ENCODE measurements around the gene LINGO3. TPM values are rescaled to one million over a fixed set of nuclear protein-coding genes. Genes with fewer than 3 reads are reported as not detected.
A peak's percentile ranks its signal among the peaks of the same experiment; 100 is the strongest.

LINGO3 gene
- total RNA-seq, 1 donor: not detected

DNA sequence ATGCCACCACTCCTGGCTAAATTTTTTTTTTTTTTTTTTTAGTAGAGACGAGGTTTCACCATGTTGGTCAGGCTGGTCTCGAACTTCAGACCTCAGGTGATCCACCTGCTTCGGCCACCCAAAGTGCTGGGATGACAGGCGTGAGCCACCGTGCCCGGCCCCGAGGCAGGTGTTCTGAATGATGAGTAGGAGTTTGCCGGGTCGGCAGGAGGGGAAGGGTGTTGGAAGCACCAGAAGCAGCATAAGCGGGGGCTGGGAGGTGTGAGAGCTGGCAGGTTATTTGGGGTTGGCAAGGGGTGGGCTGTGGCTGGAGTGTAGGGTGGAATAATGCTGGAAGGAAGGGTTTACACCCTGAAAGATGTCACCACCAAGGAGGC is 22.3 kb upstream of the LINGO3 start:
- DNase-seq (ENCODE audit: low read depth): no peak
- TF ChIP-seq, protein P1, sequence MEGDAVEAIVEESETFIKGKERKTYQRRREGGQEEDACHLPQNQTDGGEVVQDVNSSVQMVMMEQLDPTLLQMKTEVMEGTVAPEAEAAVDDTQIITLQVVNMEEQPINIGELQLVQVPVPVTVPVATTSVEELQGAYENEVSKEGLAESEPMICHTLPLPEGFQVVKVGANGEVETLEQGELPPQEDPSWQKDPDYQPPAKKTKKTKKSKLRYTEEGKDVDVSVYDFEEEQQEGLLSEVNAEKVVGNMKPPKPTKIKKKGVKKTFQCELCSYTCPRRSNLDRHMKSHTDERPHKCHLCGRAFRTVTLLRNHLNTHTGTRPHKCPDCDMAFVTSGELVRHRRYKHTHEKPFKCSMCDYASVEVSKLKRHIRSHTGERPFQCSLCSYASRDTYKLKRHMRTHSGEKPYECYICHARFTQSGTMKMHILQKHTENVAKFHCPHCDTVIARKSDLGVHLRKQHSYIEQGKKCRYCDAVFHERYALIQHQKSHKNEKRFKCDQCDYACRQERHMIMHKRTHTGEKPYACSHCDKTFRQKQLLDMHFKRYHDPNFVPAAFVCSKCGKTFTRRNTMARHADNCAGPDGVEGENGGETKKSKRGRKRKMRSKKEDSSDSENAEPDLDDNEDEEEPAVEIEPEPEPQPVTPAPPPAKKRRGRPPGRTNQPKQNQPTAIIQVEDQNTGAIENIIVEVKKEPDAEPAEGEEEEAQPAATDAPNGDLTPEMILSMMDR (IDR thresholded peaks at IDR 0.05; ENCODE audit: insufficient read depth, low read depth, low read length): no peak
- H3K4me3 ChIP-seq (ENCODE audit: low read depth, low read length): no peak overlapping the region

DNA sequence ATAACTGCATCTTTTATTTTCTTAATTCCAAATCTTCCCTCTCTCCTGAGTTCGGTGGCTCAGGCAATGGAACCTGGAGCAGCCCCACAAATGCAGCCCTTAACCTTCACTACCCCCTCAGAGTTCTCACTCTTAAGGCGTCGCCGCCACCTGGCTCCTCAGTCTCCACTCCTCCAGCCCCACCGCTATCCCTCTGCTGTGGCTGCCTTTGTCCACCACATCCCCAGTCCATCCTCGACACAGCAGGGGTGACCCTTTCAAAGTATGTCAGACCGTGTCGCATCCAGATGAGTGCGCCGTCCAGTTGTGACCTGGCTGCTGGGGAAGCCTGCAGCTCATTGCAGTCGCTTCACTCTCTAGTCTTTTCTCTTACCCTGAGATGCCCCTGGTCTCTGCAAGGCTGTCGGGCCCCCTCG is 21.6 kb upstream of the LINGO3 start:
- DNase-seq (ENCODE audit: low read depth): no peak
- TF ChIP-seq, protein P1 (IDR thresholded peaks at IDR 0.05; ENCODE audit: insufficient read depth, low read depth, low read length): no peak
- H3K4me3 ChIP-seq (ENCODE audit: low read depth, low read length): peak overlapping the region; percentile 93

DNA sequence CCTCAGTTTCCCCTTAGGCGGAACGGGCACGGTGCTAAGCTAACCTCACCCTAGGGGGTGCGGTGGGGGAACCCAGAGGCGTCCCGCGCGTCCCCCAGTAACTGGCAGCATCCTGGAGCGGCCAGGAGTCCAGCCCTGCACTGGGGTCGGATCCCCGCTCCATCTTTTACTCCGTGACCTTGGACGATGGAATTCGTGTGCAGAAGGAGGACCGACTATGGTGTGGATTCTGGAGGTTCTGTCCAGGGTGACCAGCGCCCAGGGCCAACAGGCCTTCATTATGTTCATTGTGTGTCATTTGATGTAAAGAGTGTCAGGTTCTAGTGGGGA is 21.2 kb upstream of the LINGO3 start:
- DNase-seq (ENCODE audit: low read depth): no peak
- peak overlapping the region; percentile 93 for H3K4me3 ChIP-seq (ENCODE audit: low read depth, low read length)
- TF ChIP-seq, protein P1 (IDR thresholded peaks at IDR 0.05; ENCODE audit: insufficient read depth, low read depth, low read length): no peak

DNA sequence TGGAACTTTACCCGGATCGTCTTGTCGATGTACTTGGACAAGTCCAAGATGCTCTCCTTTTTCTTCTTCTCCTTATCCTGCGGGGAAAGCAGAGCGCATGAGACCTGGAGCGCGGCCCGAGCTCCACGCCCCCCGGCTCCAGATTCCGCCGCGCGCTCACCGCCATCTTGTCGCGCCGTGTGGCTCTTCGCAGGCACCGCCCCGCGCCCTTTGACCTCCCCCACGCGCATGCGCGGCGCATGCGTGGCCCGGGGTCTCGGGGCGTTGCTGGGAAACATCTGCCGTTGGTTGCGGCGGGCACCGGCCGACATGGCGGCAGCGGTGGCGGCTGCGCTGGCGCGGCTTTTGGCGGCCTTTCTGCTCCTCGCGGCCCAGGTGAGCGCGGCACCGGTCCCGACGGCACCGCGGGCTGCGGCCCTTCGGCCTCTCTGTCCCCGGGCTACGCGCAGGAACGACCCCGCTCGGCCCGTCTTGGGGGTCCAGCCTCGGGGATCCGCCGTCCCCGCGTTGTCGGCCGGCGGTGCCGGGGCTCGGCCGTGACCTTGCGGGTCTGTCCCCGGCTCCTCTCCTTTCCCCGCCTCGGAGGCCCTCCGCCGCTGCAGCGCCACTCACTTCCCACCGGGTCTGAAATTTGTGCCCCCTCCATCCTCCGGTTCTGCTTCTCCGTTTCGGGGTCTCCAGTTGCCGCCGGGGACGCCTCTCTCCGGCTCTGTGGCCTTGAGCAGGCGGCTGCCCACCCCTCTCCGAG is 20.6 kb upstream of the LINGO3 start, which contains the start of the genes LSM7 and SPPL2B:
LSM7 (minus strand) TSS at position 186 of the 748 bp plus-strand sequence; CDS start at position 166, 20 bp downstream.
SPPL2B (plus strand) TSS at position 284 of the 748 bp plus-strand sequence; CDS start at position 310, 26 bp downstream.
- TF ChIP-seq, protein P1 (IDR thresholded peaks at IDR 0.05; ENCODE audit: insufficient read depth, low read depth, low read length): no peak
- DNase-seq (ENCODE audit: low read depth): peak; percentile 88
- H3K4me3 ChIP-seq (ENCODE audit: low read depth, low read length): peak within 1 kb of the TSS; percentile 93

DNA sequence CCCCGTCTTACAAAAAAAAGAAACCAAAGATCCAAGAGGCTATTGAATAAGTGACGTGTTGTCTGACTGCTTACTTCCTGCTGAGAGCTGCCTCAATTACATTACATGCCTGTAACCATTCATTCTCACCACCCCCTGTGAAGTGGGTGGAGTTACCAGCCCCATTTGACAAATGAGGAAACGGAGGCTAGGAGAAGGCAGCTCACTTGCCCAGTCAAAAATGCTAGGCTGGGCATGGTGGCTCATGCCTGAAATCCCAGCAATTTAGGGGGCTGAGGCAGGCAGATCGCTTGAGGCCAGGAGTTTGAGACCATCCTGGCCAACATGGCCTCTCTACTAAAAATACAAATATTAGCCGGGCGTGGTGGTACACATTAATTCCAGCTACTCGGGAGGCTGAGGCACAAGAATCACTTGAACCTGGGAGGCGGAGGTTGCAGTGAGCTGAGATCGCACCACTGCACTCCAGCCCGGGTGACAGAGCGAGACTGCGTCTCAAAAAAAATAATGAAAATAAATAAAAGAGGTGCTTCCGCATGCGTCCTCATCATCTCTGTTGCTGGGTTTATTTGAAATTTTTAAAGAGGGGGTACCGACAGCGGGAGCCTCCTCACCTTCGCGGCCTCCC is 19.9 kb upstream of the LINGO3 start:
- peak; percentile 79 for DNase-seq (ENCODE audit: low read depth)
- TF ChIP-seq, protein P1 (IDR thresholded peaks at IDR 0.05; ENCODE audit: insufficient read depth, low read depth, low read length): no peak
- peak overlapping the region; percentile 93 for H3K4me3 ChIP-seq (ENCODE audit: low read depth, low read length)

DNA sequence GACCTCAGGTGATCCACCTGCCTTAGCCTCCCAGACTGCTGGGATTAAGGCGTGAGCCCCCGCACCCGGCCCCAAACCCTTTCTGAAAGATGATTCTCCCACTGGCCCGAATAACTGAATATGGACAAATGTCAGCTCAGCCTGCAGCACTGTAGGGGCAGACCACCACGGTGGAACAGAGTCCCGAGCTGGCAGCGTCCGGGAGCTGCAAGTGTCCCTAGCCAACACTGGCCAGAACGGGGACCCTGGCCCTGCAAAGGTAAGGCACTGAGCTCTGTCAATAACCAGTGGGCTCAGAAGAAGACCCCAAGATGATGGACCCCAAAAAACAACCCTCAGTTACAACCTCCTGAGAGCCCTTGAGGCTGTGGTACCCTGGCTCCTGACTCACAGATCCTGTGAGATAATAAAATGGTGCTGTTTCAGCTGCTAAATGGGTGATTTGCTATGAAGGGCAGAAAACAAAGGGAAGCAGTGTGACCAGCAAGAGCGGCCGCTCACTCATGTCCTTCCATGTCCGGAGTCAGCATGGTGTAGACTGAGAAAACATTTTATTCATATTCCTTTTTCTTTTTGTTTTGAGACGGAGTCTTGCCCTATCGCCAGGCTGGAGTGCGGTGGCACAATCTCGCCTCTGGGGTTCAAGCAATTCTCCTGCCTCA is 18.9 kb upstream of the LINGO3 start:
- TF ChIP-seq, protein P1 (IDR thresholded peaks at IDR 0.05; ENCODE audit: insufficient read depth, low read depth, low read length): no peak
- H3K4me3 ChIP-seq (ENCODE audit: low read depth, low read length): no peak overlapping the region
- no peak for DNase-seq (ENCODE audit: low read depth)

Measured in fibroblast of villous mesenchyme (primary cell).